NCI-H82 treated with DMSO at 0.1 percent for 48 hours (cell line): ENCODE data around the gene IFT27.

ENCODE experiments used
- DNase-seq: peaks from one replicate; lab custom pipeline; 2025; ENCODE audit not compliant: unreplicated experiment; lab: John Stamatoyannopoulos, UW

Gene IFT27

DNA sequence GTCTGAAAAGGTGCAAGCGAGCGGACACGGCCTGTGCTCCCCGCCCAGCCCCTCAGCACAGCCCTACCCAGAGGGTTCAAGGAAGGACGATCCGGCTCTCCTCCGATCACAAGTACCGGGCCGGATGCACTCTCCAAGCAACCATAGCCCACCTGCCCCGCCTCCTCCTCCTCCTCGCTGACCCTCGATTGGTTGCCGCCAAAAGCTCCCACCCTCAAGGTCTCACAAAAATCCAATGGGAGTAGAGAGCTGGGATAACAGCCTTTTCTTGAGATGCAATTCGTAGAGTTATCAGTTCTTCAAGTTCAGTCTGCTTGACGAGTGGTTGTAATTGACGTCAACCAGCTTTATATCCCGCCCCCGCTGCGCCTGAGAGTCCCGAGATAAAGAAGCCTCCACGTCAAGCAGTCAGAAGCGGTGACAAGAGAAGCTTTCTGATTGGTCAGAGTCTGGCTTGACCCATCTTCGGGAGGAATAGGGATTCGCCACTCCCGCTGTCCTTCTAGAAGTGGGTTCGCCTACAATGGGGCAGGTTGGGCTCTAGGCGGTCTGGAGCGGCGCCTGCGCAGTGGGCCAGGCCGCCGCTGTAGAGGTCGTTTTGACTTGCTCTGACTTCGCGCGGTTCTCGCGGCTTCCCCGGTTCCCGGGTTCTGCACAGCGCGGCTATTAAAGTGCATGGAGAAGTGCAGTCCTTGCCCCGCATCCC is at the start of gene IFT27:
IFT27 (minus strand) TSS at position 156 of the 706 bp plus-strand sequence. CDS start 412 bp downstream, outside the sequence.
- DNase-seq = peak; percentile 100

GRCh38 chr22:36824655-36825054 is 48.7 kb upstream of the IFT27 start:
- DNase-seq = no peak

DNA sequence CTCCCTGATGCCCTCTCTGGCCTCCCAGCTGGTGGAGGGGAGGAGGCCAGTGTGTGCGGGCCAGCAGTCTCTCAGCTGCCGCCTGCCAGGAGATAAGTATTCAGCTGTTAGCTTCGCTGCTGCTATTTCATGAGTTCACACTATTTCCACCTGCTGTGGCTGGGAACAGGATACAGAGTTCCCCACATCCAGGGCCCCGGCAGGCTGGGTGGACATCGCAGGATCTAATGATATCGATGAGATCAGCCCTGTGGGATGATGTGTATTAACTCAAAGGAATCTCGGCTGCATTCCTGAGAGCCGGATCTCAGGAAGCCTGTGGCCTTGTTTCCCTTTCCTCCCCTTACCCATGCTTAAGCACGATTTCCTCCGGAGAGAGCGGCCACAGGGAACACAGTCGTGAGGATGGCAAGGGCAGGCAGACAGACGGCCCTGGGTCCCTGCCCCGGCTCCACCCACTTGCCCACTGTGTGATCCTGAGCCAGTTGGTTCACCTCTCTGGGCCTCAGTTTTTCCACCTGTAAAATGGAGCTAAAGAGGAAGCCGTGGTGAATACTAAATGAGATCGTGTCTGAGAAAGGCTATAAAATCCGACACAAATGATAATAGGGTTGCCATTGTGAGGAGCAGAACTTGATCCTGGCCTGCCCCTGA is 47.4 kb upstream of the IFT27 start:
- no peak for DNase-seq

DNA sequence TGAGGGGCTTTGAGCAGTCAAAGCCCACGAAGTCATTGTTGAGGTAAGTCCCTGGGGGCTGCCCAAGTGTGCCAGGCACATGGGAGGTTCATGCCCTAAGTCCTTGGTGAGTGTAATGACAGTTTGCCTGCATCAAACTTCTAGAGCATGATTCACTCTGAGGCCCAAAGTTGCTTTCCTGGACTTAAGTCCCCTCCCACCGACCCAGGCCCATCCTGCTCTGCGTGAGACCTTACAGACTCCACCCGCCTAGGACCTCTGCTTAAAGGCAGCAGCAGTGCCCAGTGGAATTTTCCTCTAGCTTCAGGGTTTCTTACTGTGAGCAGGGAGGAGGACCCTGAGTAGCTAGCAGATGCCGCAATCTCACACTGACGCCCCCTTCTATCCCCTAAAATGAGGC is 46.7 kb upstream of the IFT27 start:
- DNase-seq = no peak

GRCh38 chr22:36819112-36819511 is 43.2 kb upstream of the IFT27 start:
- DNase-seq = no peak

DNA sequence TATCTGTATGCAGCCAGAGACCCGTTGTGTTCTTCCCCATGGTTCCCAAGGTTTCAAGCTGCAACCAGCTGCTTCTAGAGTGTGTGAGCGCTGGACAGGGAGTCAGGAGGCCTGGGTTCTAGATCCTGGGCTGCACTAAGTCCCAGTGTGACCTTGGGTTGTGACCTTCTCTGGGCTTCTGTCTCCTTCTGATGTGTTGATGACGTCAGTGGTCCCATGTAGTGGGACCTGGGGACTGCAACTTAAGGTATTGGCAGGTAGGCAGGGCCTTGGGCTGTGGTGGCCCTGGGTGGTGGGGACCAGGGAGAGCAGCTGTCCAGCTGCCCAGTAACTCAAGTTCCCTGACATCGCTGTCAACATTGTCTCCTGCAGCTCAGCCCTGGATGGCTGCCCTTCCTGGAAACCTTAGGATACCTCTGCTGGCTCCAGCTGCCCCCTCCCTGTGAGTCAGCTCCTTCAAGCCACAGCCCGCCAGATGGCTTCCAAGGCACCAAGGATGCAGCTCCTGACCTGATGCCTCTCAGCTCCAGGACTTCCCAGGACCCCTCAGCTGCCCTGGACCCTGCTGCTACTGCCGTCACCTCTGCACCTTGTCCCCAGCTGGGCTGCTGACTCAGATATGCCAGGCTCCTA is 42.2 kb upstream of the IFT27 start:
- no peak for DNase-seq

- no peak for DNase-seq
Measured at GRCh38 chr22:36817525-36817848, 41.6 kb upstream of the IFT27 start.

- DNase-seq = no peak
Measured at GRCh38 chr22:36816636-36817524, 41.0 kb upstream of the IFT27 start, which contains the start of gene PVALB. PVALB (minus strand) TSS chr22:36817035; CDS start chr22:36817005, 30 bp downstream.

GRCh38 chr22:36816339-36816635 is 40.4 kb upstream of the IFT27 start:
- no peak for DNase-seq

- DNase-seq = no peak
Measured at GRCh38 chr22:36815558-36816338, 39.8 kb upstream of the IFT27 start.

DNA sequence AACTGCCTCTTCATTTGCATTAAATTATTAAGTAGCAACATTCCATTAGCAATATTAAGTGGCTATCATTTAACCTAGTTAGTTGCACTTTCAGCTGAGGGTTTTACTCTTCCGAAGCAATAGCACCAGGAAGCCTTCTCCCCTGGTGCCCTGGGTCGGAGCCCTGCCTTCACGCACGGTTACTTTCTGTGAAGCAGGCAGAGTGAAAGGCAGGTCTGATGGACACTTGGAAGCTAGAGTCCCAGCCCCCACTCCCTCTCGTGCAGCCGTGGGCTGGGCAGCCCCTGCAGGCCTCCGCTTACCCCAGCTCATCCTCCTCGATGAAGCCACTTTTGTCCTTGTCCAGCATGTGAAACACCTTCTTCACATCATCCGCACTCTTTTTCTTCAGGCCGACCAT is 38.9 kb upstream of the IFT27 start:
- no peak for DNase-seq

DNA sequence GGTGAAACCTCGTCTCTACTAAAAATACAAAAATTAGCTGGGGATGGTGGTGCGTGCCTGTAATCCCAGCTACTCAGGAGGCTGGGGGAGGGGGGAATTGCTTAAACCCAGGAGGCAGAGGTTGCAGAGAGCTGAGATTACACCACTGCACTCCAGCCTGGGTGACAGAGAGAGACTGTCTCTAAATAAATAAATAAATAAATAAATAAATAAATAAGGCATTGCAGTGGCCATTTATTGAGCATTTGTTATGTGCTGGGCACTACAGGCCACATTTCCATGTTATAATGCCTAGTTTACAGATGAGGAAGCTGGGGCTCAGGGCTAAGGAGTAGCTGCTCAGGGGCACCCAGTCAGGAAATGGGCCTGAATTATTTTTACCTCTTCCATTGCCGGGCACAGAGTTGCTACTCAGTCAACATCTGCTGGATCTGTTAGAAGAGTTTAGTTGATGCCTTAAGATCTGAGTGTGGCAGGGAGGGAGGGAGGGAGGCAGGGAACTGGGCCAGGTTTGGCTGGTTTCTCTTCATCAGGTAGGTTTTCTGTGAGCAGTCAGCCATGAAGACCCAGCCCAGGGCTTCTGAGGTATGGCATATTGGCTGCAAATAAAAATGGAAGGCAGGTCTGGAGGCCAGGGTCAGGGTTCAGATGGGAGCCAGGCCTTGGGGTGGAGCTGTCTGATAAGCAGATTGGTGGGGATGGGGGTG is 35.3 kb upstream of the IFT27 start:
- DNase-seq = no peak

DNA sequence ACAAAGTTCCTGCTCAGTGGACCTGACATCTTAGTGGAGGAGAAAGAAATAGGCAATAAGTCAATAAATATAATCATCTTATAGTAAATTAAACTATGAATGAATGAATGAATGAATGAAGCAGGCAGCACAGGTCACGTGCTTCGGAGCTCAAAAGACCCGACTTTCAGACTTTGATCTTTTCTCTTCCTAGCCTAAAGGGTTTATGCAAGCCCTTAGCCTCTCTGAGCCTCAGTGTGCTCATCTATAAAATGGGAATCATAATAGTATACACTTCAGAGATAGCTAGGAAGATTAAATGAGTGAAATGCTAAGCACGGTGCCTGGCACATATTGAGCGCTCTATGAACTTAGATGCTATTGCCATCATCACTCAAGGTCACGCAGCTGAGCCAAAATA is 33.4 kb upstream of the IFT27 start:
- DNase-seq = no peak

DNA sequence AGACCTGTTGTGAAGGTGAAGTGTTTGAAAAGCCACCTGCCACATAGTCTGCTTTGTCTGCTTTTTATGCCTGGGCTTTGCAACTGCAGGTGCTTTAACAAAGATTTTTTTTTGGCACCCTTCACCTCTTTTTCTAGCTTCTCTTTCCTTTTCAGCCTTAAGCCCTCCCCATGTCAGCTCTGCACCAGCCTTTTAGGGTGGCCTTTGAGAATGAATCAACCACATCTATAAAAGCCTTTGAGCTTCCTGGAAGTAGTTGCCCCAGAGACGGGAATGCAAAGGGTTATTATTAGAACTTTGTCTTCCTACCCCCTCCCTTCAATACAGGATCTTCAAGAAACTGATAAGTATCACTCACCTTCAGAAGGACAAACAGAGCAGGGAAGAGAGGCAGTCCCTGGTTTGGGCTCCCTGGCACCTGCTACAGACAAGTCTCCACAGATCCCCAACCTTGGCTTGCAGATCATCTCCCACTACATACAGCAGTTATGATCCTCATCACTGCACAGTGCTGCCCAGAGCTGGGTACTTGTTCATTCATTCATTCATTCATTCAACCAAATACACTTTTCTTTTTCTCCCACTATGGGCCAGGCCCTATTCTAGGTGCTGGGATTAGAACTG is 32.9 kb upstream of the IFT27 start:
- DNase-seq = no peak

GRCh38 chr22:36807627-36808026 is 31.7 kb upstream of the IFT27 start:
- DNase-seq = no peak

- no peak for DNase-seq
Measured at GRCh38 chr22:36806835-36807234, 30.9 kb upstream of the IFT27 start.

DNA sequence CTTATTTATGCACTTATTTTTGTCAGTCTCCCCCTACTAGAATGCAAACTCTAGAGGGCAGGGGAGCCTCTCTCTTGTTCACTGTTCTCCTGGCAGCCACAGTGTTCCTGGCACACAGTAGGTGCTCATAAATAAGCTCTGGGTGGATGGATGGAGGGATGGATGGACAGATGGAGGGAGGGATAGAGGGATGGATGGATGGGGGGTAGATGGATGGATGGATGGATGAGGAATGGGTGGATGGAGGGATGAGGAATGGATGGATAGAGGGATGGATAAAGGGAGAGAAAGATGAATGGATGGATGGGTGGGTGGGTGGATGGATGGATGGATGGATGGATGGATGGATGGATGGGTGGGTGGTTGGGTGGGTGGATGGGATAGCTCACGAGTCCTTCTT is 27.4 kb upstream of the IFT27 start:
- no peak for DNase-seq

GRCh38 chr22:36798674-36799066 is 22.8 kb upstream of the IFT27 start:
- no peak for DNase-seq

GRCh38 chr22:36797911-36798673 is 22.2 kb upstream of the IFT27 start:
- no peak for DNase-seq
